Transverse colon (tissue), 3 donors: ENCODE data around the gene MEGF10.
"Not testable (repeated sequence)": the region's sequence is repeated elsewhere in the genome, so short reads cannot be mapped to it uniquely, and the experiment has no call there.

Experiments used
- CTCF ChIP-seq, 5 experiments: fragments of 200-600 bp in 3 of 5; fragments of 450-650 bp in 2 of 5; sonication (generic) in 3 of 5; IDR thresholded peaks; 1 replicate in 2 of 5; 2 replicates in 3 of 5; pipeline ENCODE4 v1.5.1; 2016 to 2017; ENCODE audit warnings: antibody characterized with exemption in 5 of 5, inconsistent platforms in 3 of 5, mild to moderate bottlenecking in 2 of 5, moderate library complexity in 1 of 5
- EP300 ChIP-seq: sonication (generic); formaldehyde crosslinking; IDR thresholded peaks from one replicate; pipeline ENCODE4 v1.6.1; 2017; ENCODE audit warnings: antibody characterized with exemption, low read depth

GRCh38 chr5:127308325-127308724 lies 17.7 kb downstream of the MEGF10 start:
- not testable (repeated sequence) for TF ChIP-seq EP300; CTCF (IDR thresholded peaks at IDR 0.05)
